NCI-H128 (cell line): Measurements from ENCODE around the gene NSD2.

Experiments used
- DNase-seq: peaks from one replicate; lab custom pipeline; 2025; ENCODE audit not compliant: unreplicated experiment; lab: John Stamatoyannopoulos, UW

The NSD2 gene

GRCh38 chr4:1982124-1983052 is 111.2 kb downstream of the NSD2 start:
- DNase-seq = no peak

DNA sequence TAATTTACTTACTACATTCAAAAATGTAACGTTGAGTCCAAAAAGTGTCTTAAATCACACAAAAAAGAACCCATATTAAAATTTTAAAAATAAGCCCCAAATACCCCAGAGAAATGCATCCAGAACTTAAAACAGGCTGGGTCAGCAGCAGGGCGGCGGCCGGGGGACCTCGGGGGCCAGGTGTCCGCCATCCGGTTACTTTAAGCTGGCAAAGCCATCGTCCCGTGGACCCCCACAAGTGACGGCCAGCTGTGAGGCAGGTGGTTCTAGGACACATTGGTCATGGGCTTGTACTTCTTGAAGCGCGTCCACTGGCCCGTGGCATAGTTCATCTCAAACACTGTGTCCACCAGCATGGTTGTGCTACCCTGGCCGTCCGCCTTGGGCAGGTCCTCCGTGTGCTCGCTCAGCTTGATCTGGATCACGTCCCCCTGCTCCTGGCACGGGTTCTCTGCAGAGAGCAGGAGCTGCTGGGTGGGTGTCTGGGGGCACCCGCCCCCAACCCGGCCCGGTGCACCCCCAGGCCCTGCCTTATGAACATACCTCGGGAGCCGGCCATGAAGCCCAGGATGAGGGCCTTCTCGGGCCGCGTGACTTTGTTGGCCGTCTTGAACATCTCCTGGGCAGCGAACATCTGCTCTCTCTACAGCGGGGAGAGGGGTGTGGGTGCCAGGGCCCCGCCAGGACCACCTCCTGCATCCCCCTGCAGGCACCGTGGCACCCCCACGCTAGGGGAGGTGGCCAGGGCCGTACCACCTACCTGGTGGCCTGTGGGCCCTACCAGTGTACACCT is 112.1 kb downstream of the NSD2 start:
- DNase-seq = no peak

DNA sequence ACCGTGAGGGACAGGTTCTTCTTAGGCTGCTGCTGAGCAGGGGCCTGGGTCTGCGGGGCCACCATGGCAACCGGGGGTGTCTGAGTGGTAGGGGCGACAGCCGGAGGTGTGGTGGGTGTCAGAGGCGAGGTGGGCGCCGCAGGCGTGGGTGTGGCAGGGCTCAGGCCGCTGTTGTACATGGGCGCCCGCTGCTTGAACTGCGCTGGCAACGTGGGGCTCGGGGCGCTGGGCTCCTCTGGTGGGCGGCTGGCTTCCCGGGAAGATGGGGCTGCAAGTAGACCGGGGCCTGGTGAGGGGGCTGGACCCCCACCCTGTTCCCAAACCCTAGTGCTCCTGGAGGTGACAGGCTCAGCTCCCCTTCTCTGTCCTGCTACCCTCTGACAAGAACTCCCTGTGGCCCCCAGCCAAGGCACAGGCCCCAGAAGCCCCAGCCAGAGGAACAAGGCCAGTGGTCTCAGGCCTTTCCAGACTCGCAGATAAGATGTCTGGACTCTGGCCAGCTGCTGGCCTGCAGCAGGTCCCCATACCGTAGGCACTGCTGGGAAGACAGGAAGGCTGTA is 112.7 kb downstream of the NSD2 start:
- DNase-seq = no peak

- no peak for DNase-seq
These were observed 113.4 kb downstream of the NSD2 start for GRCh38 chr4:1984406-1985191.

- DNase-seq = no peak
These were observed 114.1 kb downstream of the NSD2 start for GRCh38 chr4:1985294-1985693.

- DNase-seq = no peak
These were observed 114.8 kb downstream of the NSD2 start for GRCh38 chr4:1985780-1986577.

DNA sequence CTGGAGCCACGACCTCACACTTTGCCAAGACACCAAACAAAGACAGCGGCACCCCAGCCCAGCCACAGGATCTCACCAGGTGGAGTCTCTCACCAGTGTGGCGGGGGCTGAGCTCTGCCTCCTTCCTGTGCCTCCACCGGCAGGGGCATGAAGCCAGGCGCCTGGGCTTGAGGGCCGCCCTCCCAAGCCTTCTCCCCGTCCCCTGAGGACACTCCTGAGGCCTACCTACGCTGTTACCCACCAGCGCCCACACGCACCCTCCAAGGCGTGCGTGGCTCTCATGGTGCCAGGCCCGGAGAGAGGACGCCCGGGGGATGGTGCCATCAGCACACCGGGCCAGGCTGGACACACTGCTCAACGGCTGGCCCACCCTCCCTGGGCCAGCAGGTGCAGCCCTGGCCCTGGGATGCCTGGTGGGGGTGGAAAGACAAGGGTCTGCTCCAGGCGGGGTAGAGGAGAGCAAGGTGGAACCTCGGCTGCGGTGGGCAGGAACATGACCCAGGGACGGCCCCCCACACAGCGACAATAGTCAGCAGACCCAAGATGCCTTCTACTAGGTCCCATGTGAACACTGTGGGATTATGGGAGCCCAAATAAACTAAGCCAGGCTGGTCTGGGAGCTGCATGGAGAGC is 115.5 kb downstream of the NSD2 start:
- no peak for DNase-seq

DNA sequence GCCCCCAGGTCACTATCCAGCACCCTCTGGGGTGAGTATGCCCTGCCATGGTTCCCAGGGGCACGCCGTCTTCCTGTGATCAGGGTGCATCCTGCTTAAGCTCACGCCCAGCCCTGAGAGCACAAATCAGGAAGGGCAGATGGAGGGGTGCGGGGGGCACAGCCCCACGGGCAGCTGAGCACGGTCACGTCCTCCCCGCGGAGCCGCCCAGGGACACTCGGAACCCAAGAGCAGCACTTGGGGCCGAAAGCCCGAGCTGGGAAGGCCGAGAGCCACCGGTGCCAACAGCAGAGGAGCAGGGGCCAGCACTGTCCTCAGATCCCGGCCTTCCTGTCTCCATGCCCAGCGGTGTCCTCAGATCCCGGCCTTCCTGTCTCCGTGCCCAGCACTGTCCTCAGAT is 116.1 kb downstream of the NSD2 start:
- no peak for DNase-seq

DNA sequence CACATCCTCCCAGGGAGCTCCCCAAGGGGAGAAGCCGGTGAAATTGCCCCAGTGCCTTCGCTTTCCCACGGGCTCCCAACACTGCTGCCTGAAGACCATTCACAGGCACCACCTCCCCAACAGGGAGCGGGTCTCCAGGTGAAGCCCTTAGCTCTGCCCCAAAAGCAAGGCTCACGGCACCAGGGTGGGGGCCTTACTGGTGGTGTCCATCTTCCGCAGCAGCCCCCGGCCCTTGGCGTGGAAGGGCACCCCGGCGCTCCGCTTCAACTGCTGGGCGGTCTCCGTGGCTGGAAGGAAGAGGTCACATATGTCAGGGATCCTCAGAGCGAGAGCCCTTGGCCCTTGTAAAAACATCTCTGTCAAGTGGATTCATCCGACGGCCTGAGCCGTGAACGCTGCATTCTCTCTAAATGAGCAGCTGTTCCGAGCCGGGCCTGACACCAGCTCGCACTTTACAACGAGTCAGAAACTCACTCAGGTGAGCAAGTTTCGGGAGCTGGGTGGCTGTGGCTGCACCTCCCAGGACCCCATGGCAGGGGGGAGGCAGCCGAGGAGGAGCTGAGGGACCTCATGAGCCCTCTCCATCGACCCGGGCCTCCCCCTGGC is 116.6 kb downstream of the NSD2 start:
- no peak for DNase-seq

DNA sequence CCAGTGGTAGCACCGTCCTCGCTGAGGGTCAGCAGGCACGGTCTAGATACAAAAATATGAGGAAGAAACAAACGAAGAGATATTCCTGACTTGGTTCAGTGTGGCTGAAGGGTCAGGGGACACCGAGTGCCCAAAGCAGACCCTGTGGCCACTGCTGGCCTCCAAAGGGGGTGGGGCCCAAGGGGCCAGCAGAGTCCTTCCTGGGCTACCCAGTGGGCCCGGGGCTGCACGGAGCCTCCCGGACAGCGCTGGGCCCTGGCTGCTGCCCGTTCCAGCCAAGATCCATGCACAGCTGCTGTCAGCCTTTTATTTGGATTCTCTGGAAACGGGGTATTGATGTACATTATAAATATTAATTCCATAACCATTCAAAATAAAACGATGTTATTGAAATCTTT is 117.1 kb downstream of the NSD2 start:
- DNase-seq = no peak

DNA sequence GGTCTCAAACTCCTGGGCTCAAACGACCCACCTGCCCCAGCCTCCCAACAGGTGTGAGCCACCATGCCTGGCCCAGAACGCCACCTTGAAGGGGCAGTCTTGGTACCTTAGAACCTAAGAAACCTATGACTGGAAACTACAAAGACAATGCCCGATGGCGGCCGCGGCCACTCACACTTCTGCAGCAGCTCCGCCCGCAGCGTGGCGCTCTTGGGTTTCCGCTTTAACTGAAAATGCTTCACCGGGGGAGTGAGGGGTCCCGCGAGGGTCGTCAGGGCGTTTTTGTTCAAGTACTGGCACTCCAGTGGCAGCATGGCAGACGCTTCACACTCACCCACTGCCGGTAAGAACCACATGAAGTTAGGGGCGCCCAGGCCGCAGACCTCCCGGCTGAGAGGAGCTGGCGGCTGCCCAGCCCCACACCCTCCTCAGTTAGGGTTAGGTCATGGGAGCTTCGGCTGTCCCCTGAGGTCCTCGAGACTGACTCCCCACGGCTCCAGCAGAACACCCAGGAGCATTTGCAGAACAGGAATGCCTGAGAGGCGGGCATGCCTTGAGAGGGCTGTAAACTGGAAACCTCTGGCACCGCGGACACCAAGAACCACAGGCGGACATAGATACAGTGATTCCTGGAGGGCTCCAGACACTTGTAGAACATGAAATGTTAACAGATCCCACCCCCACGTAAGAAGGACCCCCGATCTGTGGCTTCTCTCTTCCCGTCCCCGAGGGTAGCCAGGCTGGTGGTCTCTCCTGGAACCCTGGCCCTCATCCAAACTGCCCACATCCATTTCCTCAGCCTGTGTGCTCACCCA is 118.5 kb downstream of the NSD2 start:
- no peak for DNase-seq

DNA sequence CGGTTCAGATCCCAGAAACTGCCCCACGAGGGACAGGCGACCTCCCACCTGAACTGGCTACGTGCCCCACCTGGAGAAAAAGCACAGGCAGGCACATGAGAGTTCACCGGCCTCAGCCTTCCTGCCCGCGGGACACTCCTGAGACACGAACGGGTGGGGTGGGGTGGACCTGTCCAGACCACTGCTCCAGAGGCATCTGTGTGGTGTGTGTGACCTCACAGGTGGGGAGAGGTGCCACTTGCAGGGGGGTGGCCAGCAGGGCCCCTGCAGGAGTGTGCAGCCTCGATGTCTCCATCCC is 119.1 kb downstream of the NSD2 start:
- no peak for DNase-seq

DNA sequence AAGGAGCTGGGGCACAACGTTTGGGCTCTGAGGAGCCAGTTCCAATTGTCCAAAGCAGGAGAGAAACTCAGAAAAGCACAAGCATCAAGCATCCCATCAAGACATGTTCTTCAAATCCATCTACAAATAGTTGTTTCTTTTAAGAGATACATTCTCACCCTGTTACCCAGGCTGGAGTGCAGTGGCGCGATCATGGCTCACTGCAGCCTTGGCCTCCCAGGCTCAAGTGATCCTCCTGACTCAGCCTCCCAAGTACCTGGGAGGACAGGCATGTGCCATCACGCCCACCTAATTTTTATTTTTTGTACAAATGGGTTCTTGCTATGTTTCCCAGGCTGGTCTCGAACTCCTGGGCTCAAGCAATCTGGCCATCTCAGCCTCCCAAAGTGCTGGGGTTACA is 119.5 kb downstream of the NSD2 start:
- no peak for DNase-seq

- no peak for DNase-seq
These were observed 119.9 kb downstream of the NSD2 start for GRCh38 chr4:1991087-1991486.

DNA sequence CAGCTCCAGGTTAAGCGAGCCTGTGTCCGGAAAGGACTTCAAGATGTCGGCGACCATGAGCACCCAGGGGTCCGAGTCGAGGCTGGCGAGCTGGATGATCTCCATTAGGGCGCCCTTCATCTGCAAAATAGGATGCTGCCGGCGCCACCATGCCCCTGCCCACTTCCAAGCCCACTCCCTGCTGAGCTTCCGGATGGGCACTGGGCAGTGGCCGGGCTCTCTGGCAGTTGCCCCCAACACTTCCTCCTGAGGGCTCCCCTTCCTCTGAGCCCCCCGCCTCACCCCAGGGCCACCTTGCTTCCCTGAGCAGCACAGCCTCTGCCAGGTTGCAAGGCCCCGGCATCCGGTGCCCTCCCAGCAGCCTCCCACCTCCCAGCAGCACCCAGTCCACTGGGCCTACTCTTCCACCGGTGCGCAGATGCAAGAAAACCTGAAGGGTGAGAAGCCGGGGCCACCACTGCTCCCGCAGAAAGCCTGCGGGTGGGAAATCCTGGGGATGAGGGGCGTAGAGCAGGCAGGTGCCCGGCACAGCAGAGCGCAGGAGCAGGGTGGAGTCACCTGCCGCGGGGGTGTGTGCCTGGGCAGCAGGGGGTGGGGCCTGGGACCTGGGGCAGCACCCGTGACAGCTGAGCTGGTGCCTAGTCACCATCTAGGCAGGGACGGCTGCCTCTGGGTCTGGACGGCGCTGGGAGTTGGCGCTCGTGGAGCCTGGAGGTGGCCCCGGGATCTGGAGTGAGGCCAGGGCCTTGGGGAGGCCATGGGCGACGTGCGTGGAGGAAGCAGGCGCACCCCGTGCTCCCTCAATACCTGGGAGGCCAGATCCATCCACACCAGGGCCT is 120.6 kb downstream of the NSD2 start:
- DNase-seq = no peak

GRCh38 chr4:1992468-1993168 is 121.4 kb downstream of the NSD2 start:
- DNase-seq = no peak

GRCh38 chr4:1993169-1993516 is 122.0 kb downstream of the NSD2 start:
- no peak for DNase-seq
